SKM-1 (cell line): Measurements from ENCODE around the gene CAPZA1.

Experiments
- DNase-seq: peaks from one replicate; lab custom pipeline; 2025; ENCODE audit not compliant: unreplicated experiment; lab: John Stamatoyannopoulos, UW

Gene CAPZA1

GRCh38 chr1:112699425-112700144, 80.0 kb downstream of the CAPZA1 start:
- DNase-seq = no peak

- peak; percentile 86 for DNase-seq
These were observed 80.9 kb downstream of the CAPZA1 start for GRCh38 chr1:112700290-112701226.

GRCh38 chr1:112701227-112702066, 81.8 kb downstream of the CAPZA1 start:
- no peak for DNase-seq

GRCh38 chr1:112702067-112702395, 82.4 kb downstream of the CAPZA1 start:
- DNase-seq = no peak

GRCh38 chr1:112702420-112703261, 83.0 kb downstream of the CAPZA1 start:
- no peak for DNase-seq

GRCh38 chr1:112703706-112704105, 84.1 kb downstream of the CAPZA1 start:
- DNase-seq = no peak

- no peak for DNase-seq
These were observed 84.8 kb downstream of the CAPZA1 start for GRCh38 chr1:112704391-112704933.

GRCh38 chr1:112704934-112705627, 85.4 kb downstream of the CAPZA1 start:
- DNase-seq = peak; percentile 87

- DNase-seq = peak; percentile 45
These were observed 87.0 kb downstream of the CAPZA1 start, which contains the start of gene RHOC for GRCh38 chr1:112706505-112707220. RHOC (minus strand) TSS chr1:112707127; CDS start chr1:112703799, 3,328 bp downstream.

- peak; percentile 82 for DNase-seq
These were observed 87.8 kb downstream of the CAPZA1 start for GRCh38 chr1:112707221-112708001.

- no peak for DNase-seq
These were observed 88.4 kb downstream of the CAPZA1 start for GRCh38 chr1:112708002-112708448.

- DNase-seq = no peak
These were observed 88.9 kb downstream of the CAPZA1 start for GRCh38 chr1:112708489-112708888.

GRCh38 chr1:112710159-112710558, 90.5 kb downstream of the CAPZA1 start:
- DNase-seq = no peak

GRCh38 chr1:112710586-112710985, 91.0 kb downstream of the CAPZA1 start:
- DNase-seq = no peak

- no peak for DNase-seq
These were observed 91.4 kb downstream of the CAPZA1 start for GRCh38 chr1:112711041-112711440.

GRCh38 chr1:112711670-112712069, 92.0 kb downstream of the CAPZA1 start:
- no peak for DNase-seq

GRCh38 chr1:112712191-112712590, 92.6 kb downstream of the CAPZA1 start:
- DNase-seq = no peak

GRCh38 chr1:112712701-112713128, 93.1 kb downstream of the CAPZA1 start:
- DNase-seq = no peak
